ENCODE measurements around the gene CARD19.

DNA sequence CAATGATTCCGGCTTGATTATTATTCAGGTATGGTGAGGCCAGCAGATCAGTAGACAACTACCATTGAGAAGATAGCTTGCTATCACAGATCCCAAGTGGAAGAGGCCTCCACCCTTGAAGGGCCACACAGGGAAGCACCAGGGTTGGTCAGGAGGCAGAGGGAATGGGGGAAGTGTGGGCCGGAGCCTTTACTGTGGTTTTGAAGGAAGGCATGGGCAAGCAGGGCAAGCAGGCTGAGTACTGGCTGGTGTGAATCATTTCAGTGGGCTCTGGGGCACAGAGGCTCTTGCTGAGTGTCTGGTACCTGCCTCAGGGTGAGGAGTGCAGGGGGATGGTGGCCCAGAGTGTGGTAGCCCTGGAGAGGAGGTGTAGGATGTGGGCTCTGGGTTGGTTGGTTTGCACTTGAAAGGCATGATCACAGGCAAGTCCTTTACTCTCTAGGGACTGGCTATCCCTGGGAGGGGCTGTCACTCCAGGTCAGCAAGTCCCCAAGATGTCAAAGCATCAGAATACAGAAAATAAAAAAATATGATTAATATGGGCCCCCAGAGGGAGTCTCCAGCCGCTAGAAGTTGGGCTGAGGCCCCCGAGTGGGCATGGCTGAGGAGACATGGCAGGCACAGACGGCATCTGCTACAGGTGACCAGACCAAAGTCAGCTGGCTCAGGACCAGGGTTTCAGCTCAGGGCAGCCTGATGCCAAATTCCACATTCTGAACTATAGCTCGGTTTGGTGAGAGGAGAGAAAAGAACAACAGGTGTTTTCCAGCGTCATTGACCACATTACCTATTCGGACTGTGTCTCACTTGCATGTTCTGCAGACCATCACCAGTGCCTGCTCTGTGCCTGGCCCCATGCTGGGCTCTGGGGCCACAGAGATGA lies 47.2 kb upstream of the CARD19 start:
- TF ChIP-seq EZH2 (IDR thresholded peaks at IDR 0.05; ENCODE audit: insufficient read depth, poor library complexity, severe bottlenecking) (no peak), EZH2phosphoT487 (IDR thresholded peaks at IDR 0.05; ENCODE audit: insufficient read depth, low read depth) (no peak)
